C4-2B (cell line): ENCODE results near the gene PDCL2.

Source experiments
- CTCF ChIP-seq: fragments of 450-650 bp; conservative IDR thresholded peaks from 2 replicates; pipeline ENCODE4 v1.5.1; 2017; ENCODE audit warnings: mild to moderate bottlenecking
- ZFX ChIP-seq: fragments of 450-650 bp; IDR thresholded peaks from 2 replicates; pipeline ENCODE4 v1.6.1; 2017

- TF ChIP-seq ZFX = no peak
- no peak for TF ChIP-seq CTCF
Measured at GRCh38 chr4:55546506-55546755, 45.6 kb downstream of the PDCL2 start.
